Activated CD4-positive, alpha-beta T cell treated with anti-CD3 and anti-CD28 coated beads, Interleukin-2, amount 50 U/mL, for 16 hours (primary cell): ENCODE results near the gene KLHL29.

ENCODE experiments used
- DNase-seq: peaks from one replicate; pipeline ENCODE4 v3.0.0-alpha.2; 2020

KLHL29 gene

DNA sequence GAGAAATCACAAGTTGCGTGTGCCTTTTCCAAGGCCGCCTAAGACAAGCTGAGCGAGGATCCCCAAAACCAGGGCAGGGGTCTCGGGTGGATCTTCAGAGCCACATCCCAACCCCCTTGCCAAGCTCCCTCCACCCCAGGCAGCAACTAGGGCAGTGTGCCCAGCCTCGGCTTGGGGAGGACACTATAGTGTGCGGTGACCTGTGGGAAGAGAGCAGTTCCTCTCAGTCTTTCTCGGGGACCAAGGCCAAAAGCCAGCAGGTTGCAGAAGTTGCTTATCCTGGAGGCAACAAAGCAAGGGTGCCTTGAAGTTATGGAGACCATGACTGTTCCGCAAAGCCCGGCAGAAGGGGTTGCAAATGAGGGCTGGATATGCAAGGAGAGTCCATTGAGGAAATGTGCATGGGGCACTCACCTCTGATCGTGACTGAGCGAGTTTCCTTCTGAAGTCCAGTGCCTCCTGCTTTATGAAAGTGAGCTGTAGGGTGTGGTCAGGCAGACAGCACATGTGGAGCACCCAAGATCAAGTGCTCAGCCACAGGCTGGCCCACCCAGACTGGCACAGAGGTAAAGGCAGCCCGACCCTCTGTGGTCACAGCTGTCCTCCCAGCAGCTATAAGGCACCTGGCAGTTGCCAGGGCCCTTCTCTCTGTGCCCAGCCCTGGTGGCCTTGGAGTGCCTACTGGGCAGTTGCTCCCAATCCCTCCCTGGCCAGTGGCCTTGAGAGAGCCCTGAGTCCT lies 281.4 kb downstream of the KLHL29 start:
- no peak for DNase-seq

DNA sequence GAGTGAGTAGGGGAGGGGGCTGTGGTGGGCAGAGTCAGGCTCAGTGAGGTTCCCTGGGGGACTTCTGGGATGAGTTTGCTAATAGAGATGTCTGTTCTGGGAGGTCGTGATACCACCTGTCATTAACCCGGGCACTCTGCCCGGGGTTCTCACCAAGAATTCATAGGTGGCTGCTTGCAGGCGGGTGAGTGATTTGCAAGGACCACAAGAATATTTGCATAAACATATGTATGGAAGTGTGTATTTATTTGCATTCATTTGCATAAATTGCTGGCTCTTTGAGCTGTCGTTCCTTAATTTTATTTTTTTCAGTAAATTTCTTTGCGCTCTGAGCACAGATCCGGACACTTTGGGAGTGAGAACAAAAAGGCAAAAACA lies 282.0 kb downstream of the KLHL29 start:
- DNase-seq: no peak

DNA sequence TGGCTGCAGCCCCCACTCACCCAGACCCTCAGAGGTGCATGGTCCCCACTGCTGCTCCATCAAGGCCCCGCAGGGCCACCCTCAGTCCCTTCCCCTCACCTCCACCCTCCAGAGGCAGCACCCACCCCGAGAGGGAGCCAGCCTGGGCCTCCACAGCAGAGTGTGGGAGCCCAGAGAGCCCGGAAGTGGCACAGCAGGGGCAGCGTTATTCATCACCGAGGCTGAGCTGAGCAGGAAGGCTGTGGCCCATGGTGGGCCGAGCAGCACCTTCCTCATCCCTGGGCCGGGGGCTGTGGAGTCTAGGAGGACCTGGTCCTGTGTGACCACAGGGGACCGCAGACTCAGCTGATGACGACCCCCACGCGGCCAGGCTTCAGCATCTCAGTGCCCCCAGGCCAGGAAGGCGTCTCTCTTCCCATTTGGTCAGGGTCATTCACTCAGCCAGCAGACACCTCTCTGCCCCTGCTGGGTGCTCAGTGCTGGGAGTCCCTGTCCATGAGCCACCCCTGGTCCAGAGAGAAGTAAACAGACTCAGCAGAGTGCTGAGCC lies 283.9 kb downstream of the KLHL29 start:
- DNase-seq: no peak

GRCh38 chr2:23669413-23670244 lies 284.6 kb downstream of the KLHL29 start:
- DNase-seq: no peak

DNA sequence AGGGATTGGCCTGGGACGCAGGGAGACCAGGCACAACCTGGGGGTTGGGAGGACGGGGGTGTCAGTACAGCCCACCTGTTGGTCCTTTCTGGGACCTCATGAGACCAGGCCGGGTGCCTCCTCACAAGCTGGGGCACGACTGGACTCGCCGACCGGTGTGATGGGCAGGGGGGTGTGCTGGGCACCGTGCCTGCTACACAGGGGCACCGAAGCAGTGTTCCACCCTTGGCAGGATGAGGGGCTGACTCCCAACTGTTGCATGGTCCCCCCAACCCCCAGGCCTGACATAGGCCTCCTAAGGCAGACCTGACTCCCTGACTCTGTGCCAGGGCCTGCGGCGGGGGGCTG lies 285.2 kb downstream of the KLHL29 start:
- DNase-seq: no peak

DNA sequence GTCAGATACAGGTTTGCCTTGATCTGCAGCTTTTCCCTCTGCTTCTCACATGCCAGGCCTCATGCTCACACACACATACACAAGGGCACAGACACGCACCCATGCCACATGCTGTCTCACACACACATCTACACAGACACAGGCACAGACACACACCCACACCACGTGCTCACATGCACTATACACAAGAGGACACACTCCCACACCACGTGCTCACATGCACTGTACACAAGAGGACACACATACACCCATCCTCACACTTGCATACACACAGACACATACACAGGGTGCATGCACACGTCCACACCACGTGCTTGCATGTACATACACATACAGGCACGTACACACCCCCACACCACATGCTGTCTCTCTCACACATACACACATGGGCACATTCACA lies 288.1 kb downstream of the KLHL29 start:
- no peak for DNase-seq

- no peak for DNase-seq
Observed at GRCh38 chr2:23673830-23674679, 289.1 kb downstream of the KLHL29 start.

DNA sequence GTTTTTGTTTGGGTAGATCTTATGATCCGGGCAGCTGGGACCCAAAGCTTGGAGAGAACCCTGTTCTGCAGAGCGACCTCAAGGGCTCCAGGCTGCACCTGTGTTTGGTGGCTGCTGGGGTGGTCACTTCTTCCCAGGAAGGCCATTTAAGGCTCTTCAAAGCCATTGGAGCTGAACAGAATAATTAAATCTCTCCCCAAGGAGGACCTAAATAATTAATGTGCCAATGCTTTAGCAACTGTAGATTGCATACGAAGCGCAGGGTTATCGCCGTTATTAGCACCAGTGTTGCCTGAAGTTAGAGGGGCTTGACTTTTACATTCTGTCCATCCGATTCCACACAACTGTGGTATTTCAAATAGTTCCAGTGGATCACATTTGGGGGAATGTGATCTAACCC lies 290.5 kb downstream of the KLHL29 start:
- DNase-seq: no peak

GRCh38 chr2:23677836-23678235 lies 292.9 kb downstream of the KLHL29 start:
- DNase-seq: no peak

- DNase-seq: no peak
Observed at GRCh38 chr2:23679044-23679443, 294.1 kb downstream of the KLHL29 start.

GRCh38 chr2:23680951-23681350 lies 296.0 kb downstream of the KLHL29 start:
- DNase-seq: no peak

- no peak for DNase-seq
Observed at GRCh38 chr2:23681356-23682140, 296.6 kb downstream of the KLHL29 start.

- no peak for DNase-seq
Observed at GRCh38 chr2:23682481-23682880, 297.5 kb downstream of the KLHL29 start.

DNA sequence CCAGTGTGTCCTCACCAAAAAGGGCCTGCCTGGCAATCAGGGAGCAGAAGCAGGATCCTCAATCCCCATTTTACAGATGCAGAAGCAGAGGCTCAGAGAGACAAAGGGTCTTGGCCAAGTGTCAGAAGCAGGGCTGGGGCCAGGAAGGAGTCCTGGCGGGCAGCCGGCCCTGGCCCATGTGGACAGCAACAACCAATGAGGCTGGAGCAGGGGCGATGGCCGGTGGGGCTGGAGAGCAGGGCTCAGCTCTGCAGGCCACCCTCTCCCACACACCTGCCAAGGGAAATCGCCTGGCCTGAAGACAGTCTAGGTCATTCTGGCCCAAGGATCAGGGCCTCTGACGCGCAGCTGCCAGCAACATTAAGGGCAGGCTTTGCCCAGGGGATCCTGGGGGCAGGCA lies 298.0 kb downstream of the KLHL29 start:
- no peak for DNase-seq

DNA sequence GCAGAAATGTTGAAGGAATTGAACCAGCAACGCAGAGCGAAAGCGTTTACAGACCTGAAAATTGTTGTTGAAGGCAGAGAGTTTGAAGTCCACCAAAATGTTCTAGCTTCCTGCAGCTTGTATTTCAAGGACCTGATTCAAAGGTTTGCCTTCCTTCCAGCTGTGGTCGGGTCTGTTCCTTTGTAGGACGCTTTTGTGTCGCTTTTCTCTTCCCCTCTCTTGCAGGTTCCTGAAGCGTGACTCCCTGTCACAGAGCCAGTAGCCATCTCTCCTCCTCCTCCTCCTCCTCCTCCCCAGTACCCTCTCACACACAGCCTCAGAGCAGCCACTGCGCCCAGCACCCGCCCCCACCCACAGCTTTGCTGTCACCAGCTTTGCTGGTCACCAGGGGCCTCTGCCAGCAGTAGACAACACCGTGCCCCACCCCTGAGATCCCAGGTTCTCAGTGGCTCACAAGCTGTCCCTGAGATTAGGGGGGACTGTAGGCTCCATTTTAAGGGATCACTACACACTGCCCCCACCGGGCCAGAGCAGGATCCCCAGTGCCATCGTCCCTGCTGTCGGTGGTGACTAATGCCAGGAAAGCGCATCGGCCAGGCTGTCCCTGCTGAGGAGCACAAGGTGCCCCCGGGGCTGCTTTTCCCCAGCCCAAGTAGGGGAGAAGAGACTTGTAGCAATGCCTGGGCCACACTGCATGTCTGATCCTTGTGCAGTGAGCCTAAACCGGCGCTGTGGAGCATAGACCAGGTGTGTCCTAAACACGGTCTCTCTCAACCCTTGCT lies 299.6 kb downstream of the KLHL29 start:
- no peak for DNase-seq

DNA sequence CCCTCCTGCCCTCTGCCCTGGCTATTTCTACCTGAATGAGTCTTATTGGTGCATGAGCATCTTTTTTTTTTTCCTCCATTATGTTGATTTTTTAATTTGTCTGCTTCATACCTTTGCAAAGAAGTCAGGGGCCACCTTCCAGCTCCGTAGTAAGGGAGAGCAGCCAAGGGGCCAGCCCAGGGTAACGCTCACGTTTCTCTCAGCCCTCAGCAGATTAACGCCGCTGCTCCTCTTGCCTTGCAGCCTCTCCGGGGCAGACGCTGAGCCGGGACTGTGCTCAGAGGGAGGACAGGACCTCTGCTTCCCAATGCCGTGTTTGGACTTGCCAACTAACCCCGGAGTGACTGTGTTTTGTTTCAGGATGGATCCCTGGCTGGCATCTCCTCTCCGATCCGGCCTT lies 300.2 kb downstream of the KLHL29 start:
- DNase-seq: no peak

GRCh38 chr2:23685706-23686105 lies 300.7 kb downstream of the KLHL29 start:
- DNase-seq: no peak

- DNase-seq: no peak
Observed at GRCh38 chr2:23686405-23687029, 301.5 kb downstream of the KLHL29 start.

DNA sequence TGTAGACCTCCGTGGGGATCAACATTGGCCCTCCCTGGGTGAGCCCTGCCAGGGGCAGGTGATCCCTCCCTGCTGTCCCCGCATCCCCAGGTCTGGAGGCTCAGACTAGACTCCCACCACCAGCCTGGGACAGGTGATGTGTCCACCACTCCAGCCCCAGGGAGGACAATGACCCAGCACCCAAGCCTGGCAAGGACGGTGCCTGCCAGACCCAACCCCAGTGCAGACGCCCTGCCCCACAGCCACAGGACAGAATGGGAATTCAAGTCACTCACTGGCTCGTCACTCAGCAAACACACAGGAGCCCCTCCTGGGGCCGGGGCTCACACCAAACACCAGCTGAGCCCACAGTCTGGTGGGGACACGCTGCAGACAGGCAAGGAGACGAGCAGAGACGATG lies 302.2 kb downstream of the KLHL29 start:
- no peak for DNase-seq

DNA sequence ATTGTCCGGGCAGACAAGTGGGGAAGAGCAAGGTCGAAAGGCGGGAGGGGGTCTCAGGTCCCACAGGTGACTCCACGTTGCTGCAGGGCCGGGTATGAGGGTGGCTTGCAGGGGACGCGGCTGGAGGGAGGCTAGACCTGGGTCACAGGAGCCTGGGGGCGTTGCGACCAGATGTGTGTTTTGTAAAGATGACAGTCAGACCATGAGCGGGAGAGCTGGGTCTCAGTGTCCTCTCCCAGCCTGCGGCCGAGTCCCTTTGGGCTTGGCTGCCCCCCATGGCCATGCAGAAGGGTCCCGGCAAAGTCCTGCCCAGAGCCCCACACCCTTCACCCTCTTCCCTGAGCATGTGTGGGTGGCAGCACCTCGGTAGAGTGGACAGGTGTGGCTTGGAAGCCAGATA lies 302.7 kb downstream of the KLHL29 start:
- DNase-seq: no peak

DNA sequence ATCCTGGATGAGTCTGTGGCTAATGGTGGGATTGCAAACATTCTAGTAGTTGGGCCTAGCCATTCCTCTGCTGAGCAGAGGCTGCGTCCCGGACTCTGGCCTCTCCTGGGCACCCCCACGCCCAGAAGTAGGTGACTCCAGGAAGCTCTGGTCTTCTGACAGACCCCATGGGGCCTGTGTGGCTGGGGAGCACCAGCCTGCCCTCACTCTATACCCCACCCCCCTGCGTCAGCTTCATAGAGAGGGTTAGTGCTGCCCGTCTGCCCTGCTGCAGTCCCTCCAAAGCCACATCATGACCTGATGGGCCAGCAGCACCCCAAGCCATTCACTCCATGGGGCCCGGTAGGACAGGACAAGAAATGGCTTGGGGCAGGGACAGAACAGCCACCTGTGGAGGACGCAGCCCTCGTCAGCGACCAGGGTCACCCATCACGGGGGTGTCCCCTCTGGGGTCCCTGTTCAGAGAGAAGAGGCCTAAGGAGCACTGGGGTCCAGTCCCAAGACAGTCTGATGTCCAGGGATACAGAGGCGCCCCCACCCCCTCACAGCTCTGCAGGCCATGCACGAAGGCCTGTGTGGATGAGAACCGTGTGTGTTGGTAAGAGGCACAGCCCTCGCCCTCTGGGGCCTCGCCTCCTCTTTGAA lies 303.6 kb downstream of the KLHL29 start:
- no peak for DNase-seq
